CD4-positive, alpha-beta T cell (primary cell): ENCODE measurements around the gene NUDT9. TPM values are rescaled to one million over a fixed set of nuclear protein-coding genes. Genes with fewer than 3 reads are reported as not detected.

Experiments
- ATAC-seq: fragments of 200-7000 bp; cut with Tn5 transposase; one replicate; pipeline ENCODE4 v1.10.0; 2022; ENCODE audit warnings: mild to moderate bottlenecking; ENCODE audit not compliant: poor library complexity
- CTCF ChIA-PET: fragments of 350-600 bp; sonication (Branson Sonifier 250); formaldehyde crosslinking; loops from one replicate; lab custom pipeline; 2021; ENCODE audit warnings: antibody characterized with exemption, inconsistent platforms; lab: Charles Lee
- POLR2A ChIA-PET: fragments of 350-600 bp; sonication (Branson Sonifier 250); formaldehyde crosslinking; loops from one replicate; lab custom pipeline; 2021; ENCODE audit warnings: antibody characterized with exemption, inconsistent platforms; lab: Charles Lee
- DNase-seq, 14 experiments: peaks; one replicate each; pipeline ENCODE4 v3.0.0-alpha.2; 2013 to 2020; ENCODE audit warnings: mixed read lengths in 2 of 14
- H3K27ac ChIP-seq, 2 donors: one replicate each; pipeline versions ENCODE4 v1.5.1 to v1.7.0; 2013; ENCODE audit warnings: low read length in 2 of 2, low read depth in 1 of 2, mild to moderate bottlenecking in 1 of 2
- H3K27me3 ChIP-seq, 2 experiments: 1 replicate in 1 of 2; 2 replicates in 1 of 2; pipeline versions ENCODE4 v1.6.1 to v1.7.0; 2013; ENCODE audit warnings: low read length in 2 of 2, control low read depth in 1 of 2, mild to moderate bottlenecking in 1 of 2, moderate library complexity in 1 of 2; ENCODE audit not compliant: insufficient read depth in 2 of 2, control insufficient read depth in 1 of 2
- H3K36me3 ChIP-seq: one replicate; pipeline ENCODE4 v1.6.1; 2013; ENCODE audit warnings: low read length, control low read depth; ENCODE audit not compliant: insufficient read depth
- H3K4me1 ChIP-seq: one replicate; pipeline ENCODE4 v1.6.1; 2013; ENCODE audit warnings: low read length, control low read depth; ENCODE audit not compliant: insufficient read depth
- H3K4me3 ChIP-seq: one replicate; pipeline ENCODE4 v1.5.1; 2013; ENCODE audit warnings: mild to moderate bottlenecking, low read length, moderate library complexity
- H3K9me3 ChIP-seq, 2 experiments: 1 replicate in 1 of 2; 2 replicates in 1 of 2; pipeline versions ENCODE4 v1.6.1 to v1.7.0; 2013; ENCODE audit warnings: low read length in 2 of 2, mild to moderate bottlenecking in 2 of 2, control low read depth in 1 of 2, moderate library complexity in 1 of 2; ENCODE audit not compliant: control insufficient read depth in 1 of 2, insufficient read depth in 1 of 2
- H3K27ac Mint-ChIP-seq: one replicate; pipeline ENCODE4 v1.8.0; 2020; ENCODE audit warnings: mixed read lengths
- H3K27me3 Mint-ChIP-seq: one replicate; pipeline ENCODE4 v1.8.0; 2021; ENCODE audit warnings: mixed read lengths
- H3K36me3 Mint-ChIP-seq: one replicate; pipeline ENCODE4 v1.8.0; 2021; ENCODE audit warnings: low read depth, mixed read lengths
- H3K4me1 Mint-ChIP-seq: one replicate; pipeline ENCODE4 v1.8.0; 2021; ENCODE audit warnings: low read depth, mixed read lengths
- H3K4me3 Mint-ChIP-seq: one replicate; pipeline ENCODE4 v1.8.0; 2020; ENCODE audit warnings: mild to moderate bottlenecking, mixed read lengths
- H3K9me3 Mint-ChIP-seq: one replicate; pipeline ENCODE4 v1.8.0; 2020; ENCODE audit warnings: mixed read lengths
- CTCF ChIP-seq: fragments of 200-600 bp; IDR thresholded peaks from one replicate; pipeline ENCODE4 v1.8.0; 2022; ENCODE audit warnings: antibody characterized with exemption, mild to moderate bottlenecking
- intact Hi-C, 2 experiments: fragments of 100-400 bp; cut with DNase I in 1 of 2; cut with micrococcal nuclease in 1 of 2; formaldehyde crosslinking; loops; one replicate each; pipeline versions ENCODE4 v1.15.1 to v1.9.0; 2023 to 2025; cut with DNase I, micrococcal nuclease
- total RNA-seq, 174 experiments: library from RNA in 2 of 174; stranded (reverse) in 2 of 174; gene quantifications; one replicate each; pipeline ENCODE4 v1.2.3 and lab custom pipeline; 2021 to 2026

The NUDT9 gene
- total RNA-seq, 2 experiments from 2014 or later: 4.4 to 4.8 TPM

GRCh38 chr4:87390551-87390890 lies 31.9 kb upstream of the NUDT9 start:
- intact Hi-C loops: loop anchor here (2.0 to 10.0 kb wide), 3 partner anchors 30 to 456 kb away; partner anchors contain the start of gene AFF1 (in 1 of the 2)
- ATAC-seq: no peak
- POLR2A ChIA-PET: interaction anchor here (0.9 to 3.3 kb wide), 15 partner anchors 8 to 1223 kb away, joined by 3 to 65 read pairs (median 4); partner anchors contain the start of genes AFF1, KLHL8 and NUDT9

GRCh38 chr4:87390891-87391575 lies 31.3 kb upstream of the NUDT9 start, which contains the start of gene HSD17B11:
Gene HSD17B11, minus strand, starts transcription at chr4:87391188. Its CDS starts 118 bp downstream, at chr4:87391070.
- peaks cover 51% of the 10 kb centered on the region for H3K4me1 Mint-ChIP-seq
- POLR2A ChIA-PET: interaction anchor here (0.9 to 3.3 kb wide), 15 partner anchors 9 to 1222 kb away, joined by 3 to 65 read pairs (median 4); partner anchors contain the start of genes AFF1, KLHL8 and NUDT9
- TF ChIP-seq CTCF: no peak
- peaks cover 35% of the 10 kb centered on the region for H3K36me3 Mint-ChIP-seq
- intact Hi-C loops: loop anchor here (1.0 to 10.0 kb wide), 4 partner anchors 30 to 456 kb away; partner anchors contain the start of genes AFF1 (in 1 of the 2) and NUDT9 (in 1 of the 2)
- peak; percentile 97 for ATAC-seq
- Histone ChIP-seq H3K4me3 (peak within 1 kb of the TSS; percentile 90), H3K27ac (peak within 1 kb of the TSS; percentile 72 to 81), H3K27me3 (no peaks in the 10 kb centered on the region), H3K36me3 (no peaks in the 10 kb centered on the region), H3K4me1 (peaks cover 31% of the 10 kb centered on the region), H3K9me3 (no peaks in the 10 kb centered on the region)
- H3K27me3 Mint-ChIP-seq: no peaks in the 10 kb centered on the region
- H3K4me3 Mint-ChIP-seq: peak within 1 kb of the TSS; percentile 97
- CTCF ChIA-PET: interaction anchor here (0.7 to 3.1 kb wide), 6 partner anchors 9 to 314 kb away, joined by 3 to 20 read pairs (median 5); partner anchors contain the start of gene NUDT9
- peak; percentile 62 to 93 (median 74) for DNase-seq
- H3K9me3 Mint-ChIP-seq: peaks cover 4% of the 10 kb centered on the region
- peak within 1 kb of the TSS; percentile 82 for H3K27ac Mint-ChIP-seq

More at GRCh38 chr4:87390551-87390890, 31.9 kb upstream of the NUDT9 start:
- no peak for TF ChIP-seq CTCF
- H3K27me3 ChIP-seq: no peaks in the 10 kb centered on the region
- Mint-ChIP-seq H3K9me3 (peaks cover 4% of the 10 kb centered on the region), H3K4me1 (peaks cover 51% of the 10 kb centered on the region), H3K27me3 (no peaks in the 10 kb centered on the region), H3K27ac (peak overlapping the region; percentile 82), H3K4me3 (peak overlapping the region; percentile 97), H3K36me3 (peaks cover 35% of the 10 kb centered on the region)
- H3K36me3 ChIP-seq: no peaks in the 10 kb centered on the region
- H3K4me1 ChIP-seq: peaks cover 31% of the 10 kb centered on the region
- H3K27ac ChIP-seq: peak overlapping the region; percentile 72 to 81
- no peaks in the 10 kb centered on the region for H3K9me3 ChIP-seq
- peak overlapping the region; percentile 90 for H3K4me3 ChIP-seq
- DNase-seq: no peak
- CTCF ChIA-PET: interaction anchor here (1.0 to 3.1 kb wide), 5 partner anchors 8 to 314 kb away, joined by 3 to 20 read pairs (median 7); partner anchors contain the start of gene NUDT9

- H3K36me3 ChIP-seq: no peaks in the 10 kb centered on the region
- POLR2A ChIA-PET: interaction anchor here (1.0 to 3.3 kb wide), 7 partner anchors 9 to 456 kb away, joined by 3 to 65 read pairs (median 9); partner anchors contain the start of genes AFF1 and NUDT9
- peaks cover 33% of the 10 kb centered on the region for H3K36me3 Mint-ChIP-seq
- peaks cover 4% of the 10 kb centered on the region for H3K9me3 Mint-ChIP-seq
- ATAC-seq: peak; percentile 3
- CTCF ChIA-PET: interaction anchor here (0.7 to 3.1 kb wide), 4 partner anchors 15 to 171 kb away, joined by 3 to 20 read pairs (median 9); partner anchors contain the start of genes KLHL8 and NUDT9
- H3K4me1 Mint-ChIP-seq: peaks cover 47% of the 10 kb centered on the region
- peaks cover 31% of the 10 kb centered on the region for H3K4me1 ChIP-seq
- no peak for DNase-seq
- intact Hi-C loops: loop anchor here (1.0 to 10.0 kb wide), 4 partner anchors 29 to 457 kb away; partner anchors contain the start of genes AFF1 (in 1 of the 2) and NUDT9 (in 1 of the 2)
- peak overlapping the region; percentile 97 for H3K4me3 Mint-ChIP-seq
- H3K27ac Mint-ChIP-seq: peak overlapping the region; percentile 82
- H3K27me3 ChIP-seq: no peaks in the 10 kb centered on the region
- H3K9me3 ChIP-seq: no peaks in the 10 kb centered on the region
- no peak for TF ChIP-seq CTCF
- H3K4me3 ChIP-seq: peak overlapping the region; percentile 90
- H3K27ac ChIP-seq: peak overlapping the region; percentile 72 to 81
- no peaks in the 10 kb centered on the region for H3K27me3 Mint-ChIP-seq
Observed at GRCh38 chr4:87391576-87392054, 30.8 kb upstream of the NUDT9 start.
